ENCODE measurements around the gene RAB3A.
"Not testable (repeated sequence)": the region's sequence is repeated elsewhere in the genome, so short reads cannot be mapped to it uniquely, and the experiment has no call there.

RAB3A gene

DNA sequence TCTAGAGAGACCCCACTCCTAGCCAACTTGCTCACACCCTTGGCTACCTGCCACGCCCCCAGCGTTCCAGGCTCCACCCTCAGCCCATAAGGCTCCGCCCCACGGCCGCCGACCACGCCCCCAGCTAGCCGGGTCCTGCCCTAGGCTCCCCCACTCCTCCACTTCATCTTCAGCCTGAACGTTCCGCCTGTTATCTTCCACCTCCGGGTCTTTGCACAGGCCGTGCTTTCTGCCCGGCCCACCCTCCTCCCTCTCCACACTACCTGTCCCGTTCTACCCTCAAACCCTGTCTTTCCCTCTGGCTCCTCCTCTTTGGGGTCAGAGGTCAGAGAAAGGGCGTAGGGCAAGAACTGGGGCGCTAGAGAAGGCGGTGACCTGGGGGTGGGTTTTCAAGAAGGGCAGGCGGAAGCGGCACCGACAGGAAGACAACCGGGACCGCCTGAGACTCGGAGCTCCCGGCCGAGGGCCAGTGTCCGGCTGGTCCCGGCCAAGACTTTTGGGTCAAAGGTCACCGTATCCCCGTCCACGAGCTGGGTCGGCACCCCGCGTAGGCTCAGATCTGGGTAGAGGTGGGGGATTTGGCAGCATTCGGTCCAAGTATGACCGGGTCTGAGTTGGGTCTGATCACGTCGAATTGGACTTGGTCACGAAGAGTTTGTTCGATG lies 20.1 kb upstream of the RAB3A start:
- DNase-seq: no peak

DNA sequence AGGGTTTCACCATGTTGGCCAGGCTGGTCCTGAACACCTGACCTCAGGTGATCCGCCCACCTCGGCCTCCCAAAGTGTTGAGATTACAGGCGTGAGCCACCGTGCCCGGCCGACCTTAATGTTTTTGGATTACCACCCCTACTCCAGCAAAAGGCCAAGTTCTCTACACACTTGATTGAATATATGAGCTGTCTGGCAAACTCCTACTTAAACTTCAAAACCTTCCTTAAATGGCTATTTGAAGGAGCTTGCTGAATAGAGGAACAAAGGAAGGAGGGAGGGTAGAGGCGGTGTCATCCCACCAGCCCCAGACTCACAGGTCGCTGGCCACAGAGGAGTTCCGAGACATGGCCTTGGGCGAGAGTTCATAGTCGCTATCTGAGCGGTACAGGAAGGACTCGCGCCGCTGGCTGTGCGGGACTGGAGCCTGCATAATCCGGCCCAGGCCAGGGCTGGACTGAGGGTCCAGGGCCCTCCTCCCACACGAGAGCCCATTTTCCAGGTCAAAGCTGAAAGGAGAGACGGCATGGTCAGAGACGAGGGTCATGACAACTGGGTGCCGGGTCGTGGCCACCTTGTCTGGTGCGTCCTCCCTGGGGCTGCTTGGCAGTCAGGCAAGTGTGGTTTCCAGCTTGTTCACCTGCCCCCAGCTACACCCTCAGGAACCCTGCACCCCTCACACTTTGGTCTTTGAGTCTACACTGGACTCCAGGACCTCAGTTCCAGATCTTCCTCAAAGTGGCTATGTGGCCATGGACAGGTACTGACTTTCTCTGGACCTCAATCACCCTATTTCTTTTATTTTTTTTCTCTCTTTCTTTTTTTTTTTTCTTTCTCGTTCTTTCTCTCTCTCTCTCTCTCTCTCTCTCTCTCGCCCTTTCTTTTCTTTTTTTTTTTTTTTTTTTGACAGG lies 18.2 kb upstream of the RAB3A start:
- no peak for DNase-seq

DNA sequence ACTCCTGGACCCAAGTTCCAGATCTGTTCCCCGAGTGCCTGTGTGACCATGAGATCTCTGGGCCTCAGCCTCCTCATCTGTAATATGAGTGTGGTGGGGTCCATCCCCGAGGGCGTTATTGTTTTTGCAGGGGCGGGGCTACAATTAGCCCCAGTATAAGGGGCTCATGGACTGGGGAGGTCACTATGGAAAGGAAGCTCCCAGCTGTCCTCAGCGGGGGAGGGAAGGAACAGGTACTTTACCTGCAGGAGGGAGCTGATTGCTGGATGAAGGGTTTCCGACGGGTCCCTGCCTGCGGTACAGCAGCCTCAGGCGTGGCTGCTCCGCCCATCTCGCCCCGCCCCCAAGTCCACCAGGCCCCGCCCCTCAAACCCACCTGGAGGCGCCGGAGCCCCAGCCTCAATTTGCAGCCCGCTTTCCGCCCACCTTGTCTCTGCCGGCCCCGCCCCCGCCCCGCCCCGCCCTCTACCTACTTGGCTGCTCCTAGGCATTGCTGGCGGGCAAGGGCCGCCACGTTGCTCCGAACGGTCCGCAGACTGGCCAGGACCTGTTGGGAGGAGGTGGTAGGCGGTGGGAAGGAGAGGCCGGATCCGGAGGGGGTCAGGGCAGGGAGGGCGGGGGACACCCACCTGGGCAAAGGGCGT lies 16.9 kb upstream of the RAB3A start:
- DNase-seq: no peak

DNA sequence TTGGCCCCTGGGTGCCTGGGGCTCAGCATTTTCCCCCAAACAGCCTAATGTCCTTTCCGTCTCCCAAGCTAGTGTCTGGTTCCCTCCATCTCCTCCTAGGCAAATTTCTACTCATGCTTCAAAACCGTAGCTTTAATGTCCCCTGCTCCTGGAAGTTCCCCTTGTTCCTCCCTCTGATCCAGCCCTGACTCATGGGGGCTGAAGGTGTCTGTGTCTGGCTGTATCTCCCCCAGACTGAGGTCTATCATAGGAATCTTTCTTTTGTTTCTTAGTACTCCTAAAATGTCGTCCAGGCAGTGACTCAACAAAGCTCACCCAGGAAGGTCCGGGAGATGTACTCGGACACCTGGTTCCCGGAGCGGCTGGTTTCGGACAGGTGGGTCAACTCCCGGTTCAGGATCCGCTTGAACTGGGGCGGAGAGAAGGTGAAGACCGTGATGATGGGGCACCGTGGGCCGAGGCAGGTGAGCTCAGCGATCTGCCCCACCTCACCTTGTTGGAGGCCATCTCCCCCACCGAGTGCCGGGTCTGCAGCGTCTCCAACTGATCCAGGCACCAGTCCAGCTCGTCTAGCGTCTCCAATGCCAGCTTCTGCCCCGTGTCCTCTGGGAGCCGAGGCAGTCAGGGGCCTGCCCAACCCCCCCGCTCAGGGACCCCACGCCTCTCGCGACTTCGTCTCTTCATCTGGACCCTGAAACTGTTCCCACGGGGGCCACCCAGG lies 16.2 kb upstream of the RAB3A start:
- no peak for DNase-seq

DNA sequence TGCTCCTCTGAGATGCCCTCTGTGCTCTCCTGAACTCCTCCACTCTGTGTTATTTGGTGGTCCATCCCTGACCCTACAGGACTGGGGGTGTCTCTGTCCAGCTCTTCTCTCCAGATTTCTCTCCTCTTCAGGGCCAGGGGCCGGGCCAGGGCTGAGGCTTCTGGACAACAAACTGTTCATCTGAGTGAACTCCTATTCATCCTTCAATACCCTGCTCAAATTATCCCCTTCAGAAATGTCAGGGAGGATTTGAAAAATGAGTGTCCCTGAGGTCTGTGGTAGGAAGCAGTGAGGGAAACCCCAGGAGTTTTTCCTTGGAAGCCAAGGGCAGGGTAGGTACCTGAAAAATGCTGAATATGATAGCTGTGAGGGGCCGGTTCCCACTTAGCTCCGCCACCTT lies 14.8 kb upstream of the RAB3A start:
- DNase-seq: no peak

DNA sequence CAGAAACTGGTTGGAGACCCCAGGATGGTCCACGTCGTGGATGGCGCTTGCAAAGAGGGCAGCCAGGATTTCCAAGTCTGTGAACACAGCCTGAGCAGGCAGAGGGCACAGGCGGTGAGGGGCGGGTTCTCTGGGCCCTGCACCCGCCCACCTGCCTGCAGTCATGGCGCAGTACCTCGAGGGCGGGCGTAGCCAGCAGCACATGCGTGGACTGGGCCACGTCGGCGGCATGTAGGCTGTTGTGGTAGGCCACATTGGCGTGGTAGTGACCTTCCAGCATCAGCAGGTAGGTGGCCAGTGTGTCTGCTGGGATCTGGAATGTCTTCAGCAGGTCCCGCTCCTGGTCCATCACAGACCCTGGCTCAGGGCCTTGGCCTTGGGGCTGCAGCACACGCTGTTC lies 14.3 kb upstream of the RAB3A start:
- no peak for DNase-seq

DNA sequence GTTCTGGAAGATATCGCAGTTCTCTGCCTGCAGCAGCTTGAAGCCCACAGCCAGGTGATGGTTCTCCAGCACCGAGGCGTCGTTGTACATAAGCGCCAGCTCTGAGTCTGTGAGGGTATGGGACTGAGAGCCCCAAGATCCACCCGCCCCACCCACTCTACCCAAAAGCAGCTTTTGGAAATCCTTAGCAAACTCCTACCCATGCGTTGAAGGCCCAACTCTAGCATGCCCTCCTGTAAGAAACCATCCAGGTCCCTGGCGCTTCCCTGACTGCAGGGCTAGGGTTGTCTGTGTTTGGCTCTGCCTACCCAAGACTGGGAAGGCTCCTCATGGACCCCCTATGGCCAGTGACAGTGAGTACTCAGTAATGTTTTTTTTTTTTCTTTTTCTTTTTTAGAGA lies 12.9 kb upstream of the RAB3A start:
- DNase-seq: no peak

DNA sequence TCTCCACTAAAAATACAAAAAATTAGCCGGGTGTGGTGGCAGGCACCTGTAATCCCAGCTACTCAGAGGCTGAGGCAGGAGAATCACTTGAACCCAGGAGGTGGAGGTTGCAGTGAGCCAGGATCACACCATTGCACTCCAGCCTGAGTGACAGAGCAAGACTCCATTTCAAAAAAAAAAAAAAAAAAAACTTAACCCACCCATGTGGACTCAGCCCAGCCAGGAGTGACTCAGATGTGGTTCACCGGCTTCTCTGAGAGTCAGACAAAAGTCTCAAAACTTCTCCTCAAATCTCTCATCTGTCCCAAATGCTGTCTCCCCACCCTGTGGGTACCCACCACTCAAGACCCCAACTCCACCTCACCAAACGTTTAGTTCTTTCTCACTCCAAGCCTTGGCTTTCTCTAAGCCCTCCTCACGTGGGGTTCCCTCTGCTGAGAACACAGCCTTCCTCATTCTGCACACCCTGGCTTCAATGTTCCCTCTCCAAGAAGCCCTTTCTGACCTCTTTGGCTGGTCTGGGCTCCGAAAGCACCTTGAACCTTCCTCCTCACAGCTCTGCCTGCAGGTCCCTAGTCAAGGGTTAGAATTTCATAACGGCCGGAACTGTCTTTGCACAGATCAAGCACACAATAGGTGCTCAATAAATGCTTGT lies 11.1 kb upstream of the RAB3A start:
- no peak for DNase-seq

DNA sequence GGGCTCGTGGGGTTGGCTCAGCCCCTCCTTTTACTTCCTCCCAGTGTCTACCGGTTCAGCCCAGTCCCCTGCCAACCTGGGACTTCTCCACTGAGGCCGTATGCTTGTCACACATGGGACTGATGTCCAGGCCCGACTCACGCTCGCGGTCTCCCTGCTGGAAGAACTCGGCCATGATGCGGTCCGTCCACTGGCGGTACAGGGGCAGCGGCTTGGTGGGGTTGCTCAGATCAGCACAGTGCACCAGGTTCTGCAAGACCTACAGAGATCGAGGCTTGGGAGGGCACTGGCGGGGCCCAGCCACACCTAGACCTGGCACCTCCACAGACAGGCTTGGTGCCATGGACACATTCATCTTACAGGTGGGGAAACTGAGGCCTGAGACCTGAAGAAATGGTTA lies 7.8 kb upstream of the RAB3A start:
- DNase-seq: no peak

DNA sequence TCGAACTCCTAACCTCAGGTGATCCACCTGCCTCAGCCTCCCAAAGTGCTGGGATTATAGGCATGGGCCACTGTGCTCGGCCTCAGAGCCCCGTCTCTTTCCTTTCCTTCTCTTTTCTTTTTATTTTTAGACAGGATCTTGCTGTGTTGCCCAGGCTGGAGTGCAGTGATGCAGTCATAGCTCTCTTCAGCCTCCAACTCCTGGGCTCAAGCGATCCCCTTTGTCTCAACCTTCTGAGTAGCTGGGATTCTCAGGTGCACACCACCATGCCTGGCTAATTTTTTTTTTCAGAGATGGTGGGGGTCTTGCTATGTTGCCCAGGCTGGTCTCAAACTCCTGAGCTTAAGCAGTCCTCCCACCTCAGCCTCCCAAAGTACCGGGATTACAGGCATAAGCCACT lies 6.1 kb upstream of the RAB3A start:
- DNase-seq: not testable (repeated sequence)

DNA sequence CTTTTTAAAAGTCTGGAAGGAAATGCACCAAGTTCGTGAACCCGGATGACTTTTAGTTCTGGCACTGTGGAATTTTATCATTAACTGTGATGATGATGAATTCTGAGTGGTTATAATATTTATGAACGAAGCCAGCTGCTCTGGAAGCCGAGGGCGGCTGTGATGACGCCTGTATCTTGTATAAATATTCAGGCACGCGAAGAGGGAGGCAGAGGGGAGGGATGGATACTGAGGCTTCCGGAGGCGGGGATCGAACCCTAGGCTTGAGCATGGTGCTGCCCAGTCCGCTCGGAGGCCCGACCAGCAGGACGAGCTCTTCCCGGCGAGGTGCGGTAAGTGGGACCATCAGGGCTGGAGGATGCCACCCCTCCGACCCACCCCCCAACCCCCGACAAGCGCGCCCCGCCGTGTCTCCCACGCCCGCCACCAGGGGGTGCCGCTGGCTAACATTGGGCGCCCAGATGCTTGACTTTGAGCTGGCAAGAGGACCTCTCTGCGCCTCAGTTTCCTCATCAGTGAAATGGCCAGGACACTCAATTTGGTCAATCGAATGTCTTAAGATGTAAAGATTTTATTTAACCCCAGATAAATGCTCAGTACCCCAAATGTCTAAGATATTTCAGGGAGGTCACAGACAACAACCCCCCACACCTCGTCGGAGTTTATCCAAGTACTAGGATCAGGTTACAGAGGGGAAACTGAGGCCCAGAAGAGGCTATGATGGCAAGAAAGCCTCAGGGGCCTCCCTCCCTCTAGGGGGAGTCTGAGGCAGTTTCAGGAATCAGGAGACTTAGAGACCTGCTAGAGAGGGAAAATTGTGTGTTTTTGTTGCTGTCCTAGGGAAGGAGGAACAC lies 4.5 kb upstream of the RAB3A start:
- DNase-seq: no peak

DNA sequence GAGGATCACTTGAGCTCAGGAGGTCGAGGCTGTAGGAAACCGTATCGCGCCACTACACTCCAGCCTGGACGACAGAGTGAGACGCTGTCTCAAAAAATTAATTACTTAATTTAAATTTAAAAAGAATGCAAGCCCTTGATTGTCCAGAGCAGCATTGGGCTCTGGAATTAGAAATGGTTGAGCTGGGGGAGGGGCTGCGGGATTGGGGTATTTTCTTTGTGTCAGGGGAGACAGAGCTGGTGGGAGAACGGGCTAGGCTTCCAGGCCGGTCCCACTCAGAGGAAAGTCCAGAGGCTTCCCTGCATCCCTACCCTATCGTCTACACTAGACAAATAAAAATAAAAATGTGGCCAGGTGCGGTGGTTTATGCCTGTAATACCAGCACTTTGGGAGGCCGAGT lies 2.2 kb upstream of the RAB3A start:
- no peak for DNase-seq

DNA sequence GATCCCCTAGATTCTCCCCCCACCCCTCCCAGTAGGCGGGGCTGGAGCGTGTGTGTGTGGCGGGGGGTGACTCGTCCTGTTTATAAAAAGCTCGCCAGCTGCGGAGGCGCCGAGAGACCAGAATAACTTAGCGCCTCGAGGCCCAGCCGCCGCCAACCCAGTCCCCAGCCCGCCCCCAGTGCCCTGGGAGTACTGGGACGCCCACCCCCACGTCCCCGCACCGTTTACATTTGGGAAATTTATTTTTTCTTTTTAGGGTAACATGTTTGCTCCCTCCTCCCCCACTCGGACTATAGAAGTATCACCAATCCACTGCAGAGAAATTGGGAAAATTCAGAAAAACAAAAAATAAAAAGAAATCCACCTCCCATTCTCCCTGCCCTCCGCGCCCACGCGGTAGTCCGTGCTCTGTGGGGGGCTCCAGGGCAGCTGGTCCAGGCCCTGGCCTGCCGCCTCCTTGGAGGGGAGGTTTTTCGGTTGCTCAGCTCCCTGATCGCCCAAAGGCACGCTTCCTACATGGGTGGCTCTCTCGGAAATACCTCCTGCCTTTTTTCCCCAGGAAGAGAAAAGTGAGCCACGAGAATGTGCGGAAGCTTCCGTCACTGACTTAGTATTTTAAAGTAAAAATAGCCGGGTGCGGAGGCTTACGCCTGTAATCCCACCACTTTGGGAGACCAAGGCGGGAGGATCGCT lies 1.5 kb upstream of the RAB3A start:
- peak; percentile 10 for DNase-seq

DNA sequence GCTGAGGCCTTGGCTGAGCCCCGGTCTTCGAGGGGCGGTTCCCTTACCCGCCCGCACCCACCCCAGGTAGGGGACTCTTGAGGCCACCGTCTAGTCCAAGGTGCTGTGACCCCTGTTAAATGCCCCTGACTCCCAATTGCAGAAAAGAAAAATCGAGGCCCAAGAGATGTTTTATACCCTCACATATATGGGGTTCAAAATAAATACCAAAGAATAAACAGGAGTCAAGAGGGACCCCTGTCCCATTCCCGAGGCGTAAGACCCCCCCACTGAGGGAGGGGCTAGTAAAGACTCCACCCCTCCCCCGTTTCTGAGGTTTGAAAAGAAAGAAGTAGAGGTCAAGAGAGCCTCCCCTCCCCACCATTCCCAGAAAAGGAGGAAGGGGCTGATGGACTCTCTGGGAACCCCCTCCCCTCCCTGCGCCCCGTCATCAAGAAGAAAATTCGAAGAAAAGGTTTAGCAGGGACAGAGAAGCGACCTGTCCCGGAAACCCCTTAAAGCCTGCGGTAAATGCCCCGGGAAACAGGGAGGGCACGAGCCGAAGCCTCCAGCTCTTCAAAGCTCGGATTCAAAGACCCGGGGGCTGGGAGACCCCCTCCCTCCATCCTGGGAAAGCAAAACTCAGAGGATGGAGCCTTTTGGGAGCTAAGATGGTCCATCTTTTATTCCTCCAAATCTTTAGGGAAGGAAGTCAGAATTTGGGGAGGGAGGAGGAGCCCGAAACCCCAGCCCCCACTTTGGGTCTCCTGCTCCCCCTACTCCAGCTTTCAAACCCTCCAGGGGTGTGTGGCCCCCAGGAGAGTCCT lies 755 bp upstream of the RAB3A start:
- DNase-seq: no peak

DNA sequence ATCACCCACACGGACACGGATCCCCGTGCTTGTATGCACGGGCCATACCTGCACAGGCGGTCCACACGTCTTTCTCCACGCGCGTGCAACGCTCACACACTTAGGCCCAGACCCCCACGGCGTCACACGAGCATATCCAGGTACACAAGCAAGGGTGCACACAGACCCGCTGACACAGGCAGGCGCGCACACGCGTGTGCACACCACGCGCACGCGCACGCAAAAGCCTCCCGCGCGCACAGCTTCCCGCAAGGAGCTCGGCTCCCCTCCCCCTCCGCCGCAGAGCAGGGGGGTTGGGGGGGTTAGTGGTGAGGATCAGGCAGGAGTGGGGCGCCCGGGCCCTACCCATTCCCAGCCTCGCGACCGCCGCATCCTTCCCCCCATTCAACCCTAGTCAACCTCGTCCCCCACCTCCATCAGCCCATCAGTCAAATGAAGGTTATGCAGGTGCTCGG lies 407 bp downstream of the RAB3A start:
- DNase-seq: no peak

DNA sequence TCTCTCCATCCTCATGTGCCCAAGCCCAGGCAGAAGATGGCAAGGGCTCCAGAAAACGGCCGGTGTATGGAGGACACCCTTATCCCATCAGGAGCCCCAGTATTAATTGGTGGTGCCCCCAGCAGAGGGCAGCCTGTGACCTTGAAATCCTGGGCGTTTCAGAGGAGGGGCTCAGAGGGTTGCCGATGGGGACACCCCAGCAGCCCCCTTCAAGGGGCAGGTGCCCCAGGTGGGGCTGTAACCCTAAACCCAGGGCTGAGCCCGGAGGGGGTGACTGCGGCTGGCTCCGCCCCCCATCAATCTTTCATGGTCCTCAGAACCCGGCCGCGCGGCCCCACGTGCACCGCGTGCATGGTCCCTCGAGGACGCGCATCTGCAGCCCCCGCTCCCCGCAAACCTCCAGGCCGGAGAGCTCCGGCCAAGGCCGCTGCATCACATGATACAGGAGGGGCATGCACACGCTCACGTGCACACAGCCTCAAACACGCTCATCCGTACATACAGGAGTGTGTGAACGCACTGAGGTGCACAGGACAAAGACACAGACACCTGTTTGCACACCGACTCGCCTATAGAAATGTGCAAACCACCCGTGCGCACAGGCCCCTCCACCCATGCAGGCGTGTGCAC lies 949 bp downstream of the RAB3A start:
- DNase-seq: peak; percentile 20

DNA sequence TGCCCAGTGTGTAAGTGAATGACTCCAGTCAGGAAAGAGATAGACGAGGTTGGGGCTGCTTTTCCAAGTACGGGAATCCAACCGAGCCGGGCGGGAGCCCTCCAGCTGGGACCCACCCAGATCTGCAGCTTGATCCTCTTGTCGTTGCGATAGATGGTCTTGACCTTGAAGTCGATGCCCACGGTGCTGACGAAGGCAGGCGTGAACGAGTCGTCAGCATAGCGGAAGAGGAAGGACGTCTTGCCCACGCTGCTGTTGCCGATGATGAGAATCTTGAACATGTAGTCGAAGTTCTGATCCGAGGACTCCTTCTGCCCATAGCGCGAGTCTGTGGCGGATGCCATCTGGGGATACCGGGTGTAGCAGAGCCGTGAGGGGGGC lies 1.5 kb downstream of the RAB3A start:
- no peak for DNase-seq

DNA sequence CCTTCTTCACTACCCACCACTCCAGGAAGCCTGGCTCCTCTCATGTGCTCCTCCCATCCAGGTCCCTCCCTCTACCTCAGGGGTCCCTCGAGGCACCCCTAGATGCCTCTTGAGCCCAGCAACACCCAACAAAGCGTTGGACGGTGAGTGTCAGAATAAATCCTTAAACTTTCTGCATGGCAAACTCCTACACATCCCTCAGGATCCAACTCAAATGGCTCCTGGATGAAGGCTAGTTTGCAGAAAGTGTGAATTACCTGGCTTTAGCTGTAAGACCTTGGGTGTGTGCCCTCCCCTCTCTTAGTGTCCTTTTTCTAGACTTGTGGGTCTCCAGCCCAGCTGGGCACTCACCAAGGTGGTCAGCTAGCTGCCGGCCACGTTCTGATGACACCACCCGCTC lies 5.5 kb downstream of the RAB3A start:
- no peak for DNase-seq

DNA sequence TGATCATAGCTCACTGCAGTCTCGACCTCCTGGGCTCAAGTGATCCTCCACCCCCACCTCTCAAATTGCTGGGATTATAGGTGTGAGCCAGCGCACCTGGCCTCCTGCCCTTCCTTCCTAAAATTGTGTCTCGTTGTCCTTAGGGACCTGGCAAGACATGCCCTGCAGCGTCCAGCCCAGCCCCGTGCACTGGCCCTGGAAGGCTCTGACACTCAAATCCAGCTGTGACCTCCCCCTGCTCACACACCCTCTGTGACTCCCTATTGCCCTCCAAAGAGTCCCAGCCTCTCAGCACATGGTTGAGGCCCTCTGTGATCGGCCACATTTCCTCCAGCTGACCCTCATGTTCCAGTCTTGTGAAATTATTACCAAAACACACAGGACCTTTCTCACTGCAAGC lies 5.9 kb downstream of the RAB3A start:
- no peak for DNase-seq

DNA sequence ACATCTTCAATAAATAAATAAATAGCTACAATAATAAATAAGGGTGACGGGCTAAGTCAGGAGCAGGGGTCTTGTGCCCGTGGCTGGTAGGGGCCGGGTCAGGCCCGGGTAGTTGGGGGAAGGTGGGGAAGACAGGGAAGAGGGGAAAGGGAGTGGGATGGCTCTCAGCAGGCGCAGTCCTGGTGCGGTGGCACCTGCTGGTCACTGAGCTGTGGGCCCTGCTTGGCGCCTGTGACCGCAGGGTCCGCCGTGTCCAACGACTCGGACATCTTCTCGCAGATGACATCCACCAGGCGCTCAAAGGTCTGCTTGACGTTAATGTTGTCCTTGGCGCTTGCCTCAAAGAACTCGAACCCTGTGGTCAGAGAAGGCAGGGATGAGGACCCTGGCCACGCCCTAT lies 6.5 kb downstream of the RAB3A start:
- DNase-seq: no peak

Measured in DMS79 (cell line).